Mesendoderm (in vitro differentiated cells): ENCODE data around the gene TMCO4.

Source experiments
- DNase-seq: peaks from one replicate; pipeline ENCODE4 v3.0.0; 2013
- H2AK5ac ChIP-seq: 2 replicates; pipeline ENCODE4 v1.6.1; 2013; ENCODE audit warnings: low read length, inconsistent platforms
- H2BK120ac ChIP-seq: 2 replicates; pipeline ENCODE4 v1.6.1; 2013; ENCODE audit warnings: low read depth, mild to moderate bottlenecking, low read length, moderate library complexity, mixed read lengths
- H2BK15ac ChIP-seq: replicated peaks from 2 replicates; pipeline ENCODE4 v1.6.1; 2013; ENCODE audit warnings: low read depth, mild to moderate bottlenecking, moderate library complexity
- H2BK5ac ChIP-seq: 2 replicates; pipeline ENCODE4 v1.6.1; 2013; ENCODE audit warnings: low read length, inconsistent platforms
- H3K18ac ChIP-seq: 2 replicates; pipeline ENCODE4 v1.6.1; 2013; ENCODE audit warnings: mild to moderate bottlenecking, low read length, mixed read lengths
- H3K23ac ChIP-seq: one replicate; pipeline ENCODE4 v1.6.1; 2013; ENCODE audit warnings: low read length
- H3K27ac ChIP-seq: 2 replicates; pipeline ENCODE4 v1.5.1; 2013; ENCODE audit warnings: low read depth, mild to moderate bottlenecking, inconsistent platforms, low read length, moderate library complexity
- H3K27me3 ChIP-seq: 2 replicates; pipeline ENCODE4 v1.6.1; 2013; ENCODE audit warnings: low read length, control low read depth, mild to moderate bottlenecking, inconsistent platforms; ENCODE audit not compliant: insufficient read depth, poor library complexity
- H3K36me3 ChIP-seq: 2 replicates; pipeline ENCODE4 v1.6.1; 2013; ENCODE audit warnings: low read length, inconsistent platforms; ENCODE audit not compliant: control insufficient read depth, insufficient read depth
- H3K4ac ChIP-seq: one replicate; pipeline ENCODE4 v1.6.1; 2013; ENCODE audit warnings: low read depth, mild to moderate bottlenecking, low read length, moderate library complexity
- H3K4me1 ChIP-seq: 2 replicates; pipeline ENCODE4 v1.6.1; 2013; ENCODE audit warnings: low read depth, low read length, inconsistent platforms; ENCODE audit not compliant: control insufficient read depth
- H3K4me2 ChIP-seq: 2 replicates; pipeline ENCODE4 v1.6.1; 2013; ENCODE audit warnings: low read length
- H3K4me3 ChIP-seq: 2 replicates; pipeline ENCODE4 v1.5.1; 2013; ENCODE audit warnings: mild to moderate bottlenecking, low read length
- H3K56ac ChIP-seq: one replicate; pipeline ENCODE4 v1.6.1; 2013; ENCODE audit warnings: low read length
- H3K79me1 ChIP-seq: 2 replicates; pipeline ENCODE4 v1.6.1; 2013; ENCODE audit warnings: low read length, inconsistent platforms
- H3K79me2 ChIP-seq: 2 replicates; pipeline ENCODE4 v1.6.1; 2013; ENCODE audit warnings: mild to moderate bottlenecking, low read length; ENCODE audit not compliant: control insufficient read depth, insufficient read depth
- H3K9ac ChIP-seq: 2 replicates; pipeline ENCODE4 v1.6.1; 2013; ENCODE audit warnings: low read length, inconsistent platforms
- H4K5ac ChIP-seq: one replicate; pipeline ENCODE4 v1.6.1; 2013; ENCODE audit warnings: low read length
- H4K8ac ChIP-seq: one replicate; pipeline ENCODE4 v1.6.1; 2013; ENCODE audit warnings: low read depth, mild to moderate bottlenecking, control low read depth, low read length, moderate library complexity
- WGBS: extraction: QIAGEN DNeasy Blood & Tissue Kit; methylation state at CpG from one replicate; pipeline ENCODE4 v1.1.7; 2013; ENCODE audit warnings: low lambda C conversion rate, missing lambda C conversion rate; ENCODE audit not compliant: insufficient coverage; ENCODE audit errors: extremely low coverage; 5-methylcytosine and 5-hydroxymethylcytosine counted together

Gene TMCO4

DNA sequence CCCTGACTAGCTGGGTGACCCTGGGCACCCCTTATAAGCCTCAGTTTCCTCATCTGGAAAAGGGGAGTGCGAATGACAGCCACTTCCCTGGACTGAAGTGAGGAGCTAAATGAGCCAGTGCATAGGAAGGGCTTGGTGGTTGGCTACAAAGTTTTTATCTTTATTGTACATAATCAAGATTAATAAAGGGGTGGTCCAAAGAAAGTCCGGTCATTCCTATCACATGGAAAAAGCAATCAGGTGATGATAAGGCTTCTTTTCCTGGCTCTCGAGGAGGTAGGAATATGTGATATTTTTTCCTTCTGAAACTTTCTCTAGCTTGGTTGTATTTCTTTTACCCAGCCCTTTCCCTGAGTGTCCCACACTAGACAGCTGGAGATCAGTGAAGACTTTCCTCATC is 56.5 kb downstream of the TMCO4 start:
- WGBS = no CpG with 5 or more reads among the region's 3 CpGs

DNA sequence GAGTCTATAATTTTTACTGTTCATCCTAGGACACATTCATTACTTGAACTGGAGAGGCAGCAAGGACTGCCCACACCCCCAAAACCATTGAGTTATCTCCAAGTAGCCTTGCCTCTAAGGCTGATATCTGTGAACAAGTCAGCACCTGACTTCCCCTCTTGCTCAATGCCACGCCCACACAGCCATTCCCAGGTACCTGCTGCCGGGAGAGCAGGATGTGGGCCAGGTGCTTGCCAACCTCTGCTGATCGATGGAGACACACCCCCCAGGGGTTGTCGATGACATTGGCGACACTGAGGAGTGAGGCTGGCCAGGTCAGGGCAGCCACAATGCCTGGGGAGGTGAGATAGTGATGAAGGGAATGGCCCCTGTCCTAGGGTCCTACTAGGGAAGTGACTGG is 60.1 kb downstream of the TMCO4 start:
- Histone ChIP-seq H2BK15ac (no peak overlapping the region), H2AK5ac (no peak overlapping the region), H3K4me3 (no peak overlapping the region), H3K56ac (no peak overlapping the region), H3K79me1 (no peaks in the 10 kb centered on the region), H2BK120ac (no peak overlapping the region), H4K8ac (no peak overlapping the region), H3K18ac (no peak overlapping the region), H3K27ac (no peak overlapping the region), H3K79me2 (no peaks in the 10 kb centered on the region), H4K5ac (no peak overlapping the region), H3K23ac (no peak overlapping the region), H3K9ac (no peak overlapping the region), H3K36me3 (no peaks in the 10 kb centered on the region), H3K4me2 (no peak overlapping the region), H3K27me3 (no peaks in the 10 kb centered on the region), H3K4ac (no peak overlapping the region), H2BK5ac (no peak overlapping the region), H3K4me1 (no peaks in the 10 kb centered on the region)
- no peak for DNase-seq
- no CpG with 5 or more reads among the region's 5 CpGs for WGBS

More for the DNA sequence above, 56.5 kb downstream of the TMCO4 start:
- no peak overlapping the region for H2BK120ac ChIP-seq
- no peak overlapping the region for H3K4me2 ChIP-seq
- no peak overlapping the region for H4K5ac ChIP-seq
- H3K79me1 ChIP-seq = no peaks in the 10 kb centered on the region
- no peaks in the 10 kb centered on the region for H3K79me2 ChIP-seq
- no peak overlapping the region for H3K18ac ChIP-seq
- no peak overlapping the region for H3K4me3 ChIP-seq
- H4K8ac ChIP-seq = no peak overlapping the region
- no peak overlapping the region for H2BK5ac ChIP-seq
- H3K4ac ChIP-seq = no peak overlapping the region
- H3K27me3 ChIP-seq = no peaks in the 10 kb centered on the region
- H3K56ac ChIP-seq = no peak overlapping the region
- no peak overlapping the region for H3K27ac ChIP-seq
- no peak overlapping the region for H2AK5ac ChIP-seq
- H2BK15ac ChIP-seq = no peak overlapping the region
- no peak overlapping the region for H3K23ac ChIP-seq
- no peak for DNase-seq
- no peaks in the 10 kb centered on the region for H3K36me3 ChIP-seq
- no peak overlapping the region for H3K9ac ChIP-seq
- H3K4me1 ChIP-seq = no peaks in the 10 kb centered on the region

DNA sequence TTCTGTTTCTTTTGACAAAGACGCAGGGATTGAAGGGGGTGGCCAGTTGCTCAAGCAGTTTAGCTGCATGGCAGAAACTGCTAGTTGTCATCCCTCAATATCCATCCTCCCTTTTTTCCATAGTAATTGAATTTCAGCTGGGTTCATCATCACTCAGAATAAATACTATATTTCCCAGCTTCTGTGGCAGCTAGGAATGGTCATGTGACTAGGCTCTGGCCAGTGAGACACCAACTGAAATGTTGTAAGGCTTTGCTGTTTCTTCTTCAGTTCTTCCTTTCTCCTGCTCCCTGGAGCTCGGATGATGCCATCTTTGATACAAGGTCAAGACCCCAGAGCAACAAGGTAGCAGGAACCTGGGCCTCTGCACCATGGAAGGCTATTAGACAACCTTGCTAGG is 61.0 kb downstream of the TMCO4 start:
- Histone ChIP-seq H3K79me2 (no peaks in the 10 kb centered on the region), H2BK5ac (no peak overlapping the region), H3K9ac (no peak overlapping the region), H3K56ac (no peak overlapping the region), H2AK5ac (no peak overlapping the region), H3K27ac (no peak overlapping the region), H3K4ac (no peak overlapping the region), H3K79me1 (no peaks in the 10 kb centered on the region), H3K36me3 (no peaks in the 10 kb centered on the region), H4K5ac (no peak overlapping the region), H3K4me2 (no peak overlapping the region), H3K4me3 (no peak overlapping the region), H4K8ac (no peak overlapping the region), H2BK120ac (no peak overlapping the region), H3K4me1 (no peaks in the 10 kb centered on the region), H3K27me3 (no peaks in the 10 kb centered on the region), H2BK15ac (no peak overlapping the region), H3K23ac (no peak overlapping the region), H3K18ac (no peak overlapping the region)
- DNase-seq = no peak
- WGBS = no CpG with 5 or more reads among the region's 2 CpGs

DNA sequence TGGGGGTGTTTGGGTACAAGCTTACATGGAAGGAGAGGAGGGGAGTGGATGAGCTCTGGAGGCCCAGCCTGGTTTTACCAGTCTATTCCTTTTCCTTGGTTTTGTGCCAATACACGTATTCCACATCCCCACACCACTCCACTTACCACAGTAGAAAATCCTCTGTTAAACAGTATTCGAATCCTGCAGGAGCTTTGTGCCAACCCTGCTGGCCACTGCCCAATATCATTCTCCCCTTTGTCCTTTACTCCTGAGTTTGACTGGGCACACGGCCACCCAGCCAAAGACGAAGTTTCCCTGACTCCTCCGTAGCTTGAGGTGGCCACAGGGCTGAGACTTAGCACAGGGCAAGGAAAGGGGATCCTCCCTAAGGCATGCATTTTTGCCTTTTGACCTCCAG is 61.6 kb downstream of the TMCO4 start:
- Histone ChIP-seq H3K18ac (no peak overlapping the region), H3K4ac (no peak overlapping the region), H3K27ac (no peak overlapping the region), H3K4me3 (no peak overlapping the region), H3K36me3 (no peaks in the 10 kb centered on the region), H3K79me1 (no peaks in the 10 kb centered on the region), H4K8ac (no peak overlapping the region), H3K4me2 (no peak overlapping the region), H2BK120ac (no peak overlapping the region), H3K4me1 (no peaks in the 10 kb centered on the region), H3K23ac (no peak overlapping the region), H4K5ac (no peak overlapping the region), H3K56ac (no peak overlapping the region), H3K9ac (no peak overlapping the region), H2AK5ac (no peak overlapping the region), H3K79me2 (no peaks in the 10 kb centered on the region), H2BK5ac (no peak overlapping the region), H3K27me3 (no peaks in the 10 kb centered on the region), H2BK15ac (no peak overlapping the region)
- no peak for DNase-seq
- WGBS = no CpG with 5 or more reads among the region's 5 CpGs

DNA sequence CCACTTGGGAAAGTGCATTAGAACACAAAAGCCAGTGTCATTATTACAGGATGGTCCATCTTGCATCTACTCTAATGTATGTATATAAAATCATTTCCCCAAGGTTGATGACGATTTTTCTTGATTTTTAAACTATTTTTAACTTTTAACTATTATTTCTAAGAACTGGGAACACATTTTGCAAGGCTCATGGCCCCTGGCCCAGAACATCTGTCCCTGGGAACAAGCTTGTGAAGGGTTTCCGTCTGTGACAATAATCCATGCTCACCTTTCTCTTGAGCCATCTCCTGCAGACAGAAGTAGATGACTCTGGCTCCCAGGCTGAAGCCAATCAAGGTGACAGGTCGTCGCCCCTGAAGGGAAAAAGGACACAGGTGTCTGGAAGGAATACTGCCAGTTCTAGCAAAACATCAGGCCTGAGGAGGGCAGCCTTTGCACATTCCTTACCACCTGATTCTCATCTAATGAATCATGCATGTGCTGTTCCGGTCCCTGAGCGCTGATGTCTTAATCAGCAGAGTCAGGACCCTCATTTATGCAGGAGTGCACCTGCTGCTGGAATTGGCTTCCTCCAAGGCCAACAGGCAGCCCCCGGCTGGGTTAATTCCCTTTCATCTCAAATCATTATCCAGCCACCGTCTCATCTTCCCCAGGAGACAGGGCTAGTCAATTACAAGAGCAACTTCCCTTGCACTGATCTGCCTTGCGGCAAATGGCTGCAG is 62.5 kb downstream of the TMCO4 start:
- Histone ChIP-seq H3K23ac (no peak overlapping the region), H3K56ac (no peak overlapping the region), H3K36me3 (no peaks in the 10 kb centered on the region), H3K27ac (no peak overlapping the region), H3K18ac (no peak overlapping the region), H2BK120ac (no peak overlapping the region), H3K79me1 (no peaks in the 10 kb centered on the region), H2AK5ac (no peak overlapping the region), H3K4me2 (no peak overlapping the region), H3K4me3 (no peak overlapping the region), H3K4me1 (no peaks in the 10 kb centered on the region), H2BK15ac (no peak overlapping the region), H3K79me2 (no peaks in the 10 kb centered on the region), H4K8ac (no peak overlapping the region), H3K9ac (no peak overlapping the region), H3K4ac (no peak overlapping the region), H3K27me3 (no peaks in the 10 kb centered on the region), H4K5ac (no peak overlapping the region), H2BK5ac (no peak overlapping the region)
- 100% methylated on average over 1 of the region's 9 CpGs for WGBS
- DNase-seq = no peak
